ENCODE measurements around the gene UTP20.

Gene UTP20

DNA sequence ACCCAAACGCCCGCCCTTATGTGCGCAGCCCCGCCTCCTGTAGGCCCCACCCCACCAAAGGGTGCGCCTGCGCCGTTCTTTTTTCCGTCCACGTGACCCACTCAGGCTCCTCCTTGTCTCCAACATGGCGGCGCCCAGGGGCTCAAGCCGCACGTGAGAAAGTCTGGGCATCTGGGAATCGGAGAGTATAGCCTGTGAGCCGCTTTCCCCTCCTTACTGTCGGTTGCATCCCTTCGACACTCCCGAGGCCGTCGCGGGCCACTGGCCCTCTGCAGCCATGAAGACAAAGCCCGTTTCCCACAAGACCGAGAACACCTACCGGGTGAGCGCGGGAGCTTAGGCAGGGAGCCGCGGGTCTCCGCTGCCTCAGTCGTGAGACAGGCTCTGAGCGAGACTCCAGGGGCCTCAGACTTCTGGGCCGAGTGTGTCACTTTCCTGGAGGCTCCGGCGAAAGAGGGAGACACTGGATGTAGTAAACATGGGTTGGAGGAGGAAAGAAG is at the start of gene UTP20:
UTP20 (plus strand) TSS at position 100 of the 500 bp plus-strand sequence; CDS start at position 278, 178 bp downstream.
- peak; percentile 85 for DNase-seq

DNA sequence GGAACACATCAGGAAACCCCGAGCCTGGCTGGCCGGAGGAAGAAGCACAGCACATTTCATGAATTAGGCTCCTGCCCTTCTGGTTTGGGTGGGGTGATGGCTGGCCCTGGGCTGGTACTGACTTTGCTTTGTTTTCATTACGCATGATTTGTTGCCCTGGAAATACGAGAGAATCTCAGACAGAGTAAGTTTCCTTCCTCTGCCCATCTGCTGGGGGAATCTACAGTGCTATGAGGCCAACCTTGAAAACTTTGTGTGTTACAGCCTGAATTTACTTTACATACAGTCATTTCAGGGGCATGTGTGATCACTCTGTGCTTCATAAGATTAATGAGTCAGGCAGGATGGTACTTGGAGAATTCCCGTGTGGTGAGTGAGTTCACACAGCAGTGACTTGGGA is 49.4 kb upstream of the UTP20 start:
- no peak for DNase-seq

DNA sequence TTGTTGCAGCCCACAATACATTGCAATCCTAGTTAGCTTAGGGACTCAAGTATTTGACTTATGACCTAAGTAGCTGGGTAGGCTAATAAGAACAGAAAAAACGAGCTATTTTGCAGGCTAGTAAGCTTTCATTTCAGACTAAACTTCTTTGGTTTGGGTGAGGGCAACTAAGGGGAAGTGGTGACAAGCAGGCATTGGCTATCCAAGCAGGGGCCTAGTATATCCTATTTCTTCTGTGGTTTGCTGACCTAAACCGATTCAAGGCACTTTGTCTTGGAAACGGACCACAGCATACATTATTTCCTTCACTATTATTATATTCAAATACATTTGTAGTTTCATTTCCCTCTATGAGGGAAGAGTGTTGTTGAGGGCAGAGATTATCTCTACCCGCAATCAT is 48.3 kb upstream of the UTP20 start:
- no peak for DNase-seq

DNA sequence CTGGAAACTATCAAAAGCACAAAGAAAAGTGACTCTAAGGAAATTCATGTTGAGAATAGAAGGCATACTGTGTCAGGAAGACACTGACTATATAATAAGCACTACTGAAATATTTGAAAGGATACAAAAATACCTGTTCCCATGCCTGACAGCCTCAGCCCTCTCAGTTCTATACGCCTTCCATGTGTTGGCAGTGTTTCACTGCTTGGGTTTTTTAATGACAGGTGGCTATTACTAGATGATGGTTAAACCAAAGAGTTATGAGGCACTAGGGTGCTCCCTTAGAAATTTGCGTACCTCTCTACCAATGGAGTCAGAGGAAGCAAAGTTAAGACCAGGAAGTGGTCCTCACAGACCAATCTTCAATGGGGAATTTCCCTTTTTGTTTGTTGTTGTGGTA is 44.2 kb upstream of the UTP20 start:
- no peak for DNase-seq

DNA sequence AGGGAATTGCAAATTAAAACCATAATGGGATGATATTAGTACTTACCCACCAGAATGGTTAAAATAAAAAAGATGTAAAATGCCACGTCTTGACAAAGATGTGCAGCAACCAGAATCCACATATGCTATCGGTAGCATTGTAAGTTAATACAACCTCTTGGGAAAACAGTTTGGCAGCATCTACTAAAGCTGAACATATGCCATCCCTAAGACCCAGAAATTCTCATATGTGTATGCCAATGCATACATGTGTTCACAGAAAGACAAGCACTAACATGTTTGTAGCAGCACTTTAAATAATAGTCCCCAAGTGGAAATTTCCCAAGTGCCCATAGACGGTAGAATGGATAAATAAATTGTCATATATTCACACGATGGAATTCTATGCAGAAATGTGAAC is 41.6 kb upstream of the UTP20 start:
- no peak for DNase-seq

DNA sequence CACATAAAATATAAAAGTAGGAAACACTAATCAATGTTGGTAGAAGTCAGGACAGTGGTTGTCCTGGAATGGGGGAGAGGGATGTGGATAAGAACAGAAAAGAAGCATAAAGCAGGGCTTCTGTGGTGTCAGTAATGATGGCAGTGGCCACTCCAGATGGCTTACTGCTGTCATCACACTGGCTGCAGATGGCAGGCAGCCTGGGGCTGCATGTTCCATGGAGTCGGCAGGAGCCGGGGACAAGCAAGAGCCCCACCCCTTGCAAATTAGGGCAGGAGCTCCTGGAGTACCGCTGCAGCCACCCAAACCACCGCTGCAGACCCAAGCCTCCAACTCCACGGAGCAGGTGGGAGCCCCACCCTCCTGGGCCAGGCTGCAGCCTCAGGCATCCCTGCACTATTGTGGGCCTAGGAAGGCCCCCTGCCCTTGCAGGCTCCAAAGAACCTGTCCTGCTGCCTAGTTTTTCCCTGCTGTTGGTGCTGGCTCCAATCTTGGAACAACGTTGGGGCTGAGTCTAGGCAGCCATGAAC is 41.0 kb upstream of the UTP20 start:
- no peak for DNase-seq

DNA sequence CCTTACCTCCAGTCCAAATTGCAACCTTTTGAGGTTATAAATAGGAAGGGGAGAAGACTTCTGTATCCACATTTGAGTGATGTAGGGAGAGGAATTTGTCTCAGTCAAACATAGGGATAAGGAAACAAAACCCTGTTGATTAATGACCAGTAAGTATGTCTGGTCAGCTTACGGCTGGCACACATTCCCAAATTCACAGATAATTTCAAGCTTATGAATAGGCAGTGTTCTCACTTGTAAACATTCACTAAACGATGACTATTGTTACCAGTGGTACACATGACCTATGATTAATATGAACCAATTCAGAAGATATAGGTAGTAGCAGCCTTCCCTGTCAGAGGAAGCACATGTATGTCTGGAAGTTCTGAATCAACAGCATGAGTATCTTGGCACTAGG is 36.8 kb upstream of the UTP20 start:
- DNase-seq, result no peak

DNA sequence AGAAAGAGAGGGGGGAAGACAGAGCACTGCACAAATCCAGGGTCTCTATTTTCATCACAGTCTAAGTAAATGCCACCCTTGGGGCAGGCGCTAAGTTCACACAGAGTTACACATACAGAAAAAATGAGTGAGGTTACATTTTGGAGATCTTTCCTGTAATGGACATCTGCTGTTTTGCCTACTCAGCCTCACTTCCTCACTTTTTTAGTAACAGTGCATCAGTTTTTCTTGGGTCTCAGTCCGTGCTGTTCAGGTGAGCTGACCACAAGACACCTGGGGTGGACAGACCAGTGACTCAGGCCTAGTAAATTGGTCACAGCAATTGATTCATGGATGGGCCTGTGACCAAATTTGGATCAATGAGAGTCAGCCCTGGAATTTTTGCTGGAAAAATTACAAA is 36.3 kb upstream of the UTP20 start:
- no peak for DNase-seq

DNA sequence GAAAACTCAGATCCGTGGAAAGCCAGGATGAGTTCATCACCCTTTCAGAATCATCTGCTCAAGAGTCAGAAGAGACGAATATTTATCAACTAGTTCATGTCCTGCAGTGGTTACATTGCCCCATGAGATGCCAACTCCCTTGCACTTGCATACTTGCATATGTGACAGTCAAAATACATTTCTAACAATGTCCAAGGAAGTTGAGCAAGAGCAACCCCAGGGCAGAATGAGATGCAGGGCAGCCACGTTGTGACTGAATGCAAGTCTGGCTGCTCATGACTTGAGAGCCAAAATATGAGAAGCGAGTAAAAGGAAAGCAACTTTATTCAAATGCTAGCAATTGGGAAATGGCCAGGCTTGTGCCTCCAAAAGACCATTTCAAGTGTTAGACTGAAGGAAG is 23.6 kb upstream of the UTP20 start:
- DNase-seq, result no peak

DNA sequence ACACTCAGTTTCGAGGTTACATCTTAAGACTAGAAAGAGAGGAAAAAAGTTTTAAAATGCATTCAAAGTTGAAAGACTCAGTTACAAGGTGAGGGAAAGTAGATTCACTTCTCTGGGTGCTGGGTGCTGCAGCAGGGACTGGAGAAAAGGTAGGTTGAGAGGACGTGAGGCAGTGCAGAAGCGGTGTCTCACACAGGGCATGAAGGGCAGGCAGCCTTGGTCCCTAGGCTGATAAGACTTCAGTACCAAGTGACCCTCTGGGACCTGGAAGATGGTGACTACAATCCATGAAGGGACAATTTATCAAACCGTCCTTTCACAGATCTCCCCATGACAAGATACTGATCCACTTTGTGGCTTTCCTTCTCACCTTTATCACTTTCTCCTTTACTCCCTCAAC is 22.5 kb upstream of the UTP20 start:
- DNase-seq, result no peak

DNA sequence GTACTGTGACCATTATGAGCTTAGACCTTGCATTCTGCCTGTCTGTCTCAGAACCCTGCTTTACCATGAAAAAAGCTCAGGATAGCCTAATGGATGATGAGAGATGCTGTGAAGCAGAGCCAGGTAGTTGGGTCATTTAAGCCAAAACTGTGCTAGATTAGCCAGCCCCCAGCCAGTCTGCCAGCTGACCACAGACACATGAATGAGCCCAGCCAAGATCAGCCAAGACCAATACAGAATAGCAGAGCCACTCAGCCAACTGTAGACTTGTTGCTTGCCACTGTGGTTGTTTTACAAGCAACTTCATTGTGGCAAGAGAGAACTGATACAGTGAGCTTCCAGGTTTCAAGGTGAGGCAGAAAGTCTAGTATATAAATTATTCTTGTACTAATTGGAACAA is 12.8 kb upstream of the UTP20 start:
- no peak for DNase-seq

DNA sequence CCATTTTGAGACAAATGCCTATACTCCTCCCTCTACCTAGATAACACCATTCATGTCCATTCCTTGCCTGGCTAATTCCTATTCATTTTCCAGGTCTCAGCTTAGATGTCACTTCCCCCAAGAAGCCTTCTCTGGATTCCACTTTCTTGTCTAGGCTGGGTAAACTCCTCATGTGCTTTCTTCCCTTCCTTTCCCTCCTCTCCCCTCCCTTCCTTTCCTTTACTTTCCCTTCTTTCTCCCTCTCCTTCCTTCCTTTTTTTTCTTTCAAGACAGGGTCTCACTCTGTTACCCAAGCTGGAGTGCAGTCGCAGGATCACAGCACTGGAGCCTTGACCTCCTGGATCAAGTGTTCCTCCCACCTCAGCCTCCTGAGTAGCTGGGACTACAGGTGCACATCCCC is 3.5 kb upstream of the UTP20 start:
- DNase-seq, result no peak

DNA sequence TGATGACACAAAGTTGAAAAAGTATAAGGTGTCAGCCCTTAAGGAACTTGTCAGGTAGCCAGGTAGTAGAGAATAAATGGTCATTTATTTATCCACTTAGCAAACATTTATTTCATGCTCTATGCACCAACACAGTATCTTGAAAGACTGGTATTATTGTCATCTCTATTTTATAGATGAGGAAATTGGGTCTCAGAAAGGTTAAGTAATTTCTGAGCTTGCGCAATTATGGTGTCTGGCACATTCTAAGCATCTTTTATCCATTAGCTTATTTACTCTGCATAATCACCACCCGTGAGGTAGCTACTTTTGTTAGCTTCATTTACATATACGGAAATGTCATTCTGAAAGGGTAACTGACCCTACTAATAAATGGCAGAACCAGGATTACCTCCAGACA is 2.5 kb upstream of the UTP20 start:
- DNase-seq, result no peak

DNA sequence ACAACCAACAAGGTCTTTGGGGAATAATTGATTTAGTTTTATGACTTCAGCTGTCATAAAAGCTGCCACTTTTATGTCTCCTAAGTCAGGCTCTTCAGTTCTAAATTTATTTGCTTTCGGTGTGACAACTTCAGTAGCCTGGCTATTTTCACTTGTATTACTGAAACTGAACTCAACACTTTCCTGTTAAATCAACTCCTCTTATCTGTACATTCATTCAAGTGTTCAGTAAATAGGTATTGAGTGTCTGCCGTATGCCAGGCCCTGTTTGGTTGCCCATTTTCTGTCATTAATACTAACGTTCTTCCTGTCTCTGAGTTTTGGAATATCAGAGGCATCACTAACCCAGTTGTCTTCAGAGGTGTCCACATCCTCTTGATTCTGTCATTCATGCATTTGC is 7.5 kb downstream of the UTP20 start:
- no peak for DNase-seq

DNA sequence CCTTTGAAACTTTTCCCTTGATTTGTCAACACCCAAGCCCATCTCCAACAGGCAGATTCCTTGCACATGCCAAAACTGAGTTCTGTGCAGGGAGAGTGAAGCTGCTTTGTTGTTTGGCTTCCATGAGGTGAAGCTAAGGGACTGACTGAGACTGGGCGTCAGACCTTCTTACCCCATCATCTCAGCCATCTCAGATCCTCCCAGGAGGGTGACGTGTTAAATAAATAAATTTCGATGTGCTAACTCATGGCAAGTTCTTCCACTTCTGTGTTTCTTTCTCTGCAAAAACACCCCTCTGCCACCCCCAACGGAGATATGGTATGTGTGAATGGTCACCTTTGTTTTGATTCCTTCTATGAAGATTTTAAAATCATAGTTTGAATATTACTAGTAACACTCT is 17.8 kb downstream of the UTP20 start:
- DNase-seq, result no peak

DNA sequence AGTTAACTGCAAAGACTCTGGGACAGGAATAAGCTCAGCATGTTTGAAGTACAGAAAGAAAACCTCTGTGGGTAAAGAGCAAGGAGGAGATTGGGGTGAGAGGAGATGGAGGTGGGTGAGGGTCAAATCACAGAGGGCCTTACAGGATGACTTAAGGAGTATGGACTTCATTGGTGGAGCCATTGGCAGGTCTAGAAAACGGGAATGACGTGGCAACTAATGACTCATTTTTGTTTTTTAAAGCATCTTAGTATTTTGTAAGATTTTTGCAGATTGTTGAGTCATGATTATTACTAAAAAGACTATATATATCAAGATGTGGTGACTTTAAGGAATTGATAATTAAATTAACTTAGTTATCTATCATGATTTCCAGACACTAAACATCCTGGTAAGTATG is 18.5 kb downstream of the UTP20 start:
- DNase-seq, result no peak

DNA sequence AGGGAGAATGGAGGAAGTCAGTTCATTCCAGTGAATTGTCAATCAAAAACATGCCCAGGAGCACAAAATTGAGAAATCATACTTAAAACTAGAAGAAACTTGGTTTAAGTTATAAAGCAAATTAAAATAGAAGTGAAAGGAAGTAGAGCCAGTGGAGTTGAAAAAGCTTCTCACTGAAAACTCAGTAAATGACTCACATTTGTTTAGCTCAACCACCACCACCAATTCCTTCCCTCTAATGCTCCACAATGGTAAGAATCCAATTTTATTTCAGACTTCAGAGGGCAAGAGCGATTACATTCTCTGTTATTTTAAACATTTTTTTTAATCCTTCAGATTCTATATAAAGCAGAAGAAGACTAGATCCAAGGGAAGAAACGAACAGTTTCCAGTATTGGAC is 19.4 kb downstream of the UTP20 start:
- DNase-seq, result no peak

DNA sequence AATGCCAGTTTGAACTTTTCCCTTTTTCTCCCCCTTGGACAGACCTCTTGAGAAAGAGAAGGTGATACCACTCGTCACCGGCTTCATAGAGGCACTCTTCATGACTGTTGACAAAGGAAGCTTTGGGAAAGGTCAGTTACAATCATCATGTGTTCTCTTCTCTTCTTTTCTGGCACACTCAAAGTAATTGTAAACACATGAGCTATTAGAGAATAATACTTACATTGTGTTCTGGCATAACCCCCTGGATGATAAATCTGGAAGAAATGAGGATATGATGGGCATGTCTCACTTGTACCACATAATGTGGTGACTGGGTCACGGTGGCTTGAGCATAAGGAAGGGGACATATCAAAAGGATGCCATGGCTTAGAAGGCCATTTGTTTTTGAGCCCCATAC is 20.0 kb downstream of the UTP20 start:
- DNase-seq, result no peak

DNA sequence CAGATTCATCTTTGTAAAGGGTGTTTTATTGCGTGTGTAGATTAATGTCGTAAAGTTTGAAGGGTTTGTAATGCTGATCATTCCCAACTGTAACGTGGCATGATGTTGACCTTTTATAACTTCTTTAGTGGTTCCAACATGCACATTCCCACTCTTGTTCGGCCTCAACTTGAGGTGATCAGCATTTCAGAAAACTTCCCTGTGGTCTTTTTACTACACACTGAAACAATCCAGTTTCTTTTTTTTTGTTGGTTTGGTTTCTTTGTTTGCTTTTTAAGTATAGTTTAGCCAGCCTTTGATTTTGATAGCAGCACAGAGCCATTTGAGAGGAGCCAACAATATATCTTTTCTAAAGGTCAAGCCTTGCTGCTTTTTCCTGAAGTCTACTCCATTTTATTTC is 22.8 kb downstream of the UTP20 start:
- DNase-seq, result no peak

DNA sequence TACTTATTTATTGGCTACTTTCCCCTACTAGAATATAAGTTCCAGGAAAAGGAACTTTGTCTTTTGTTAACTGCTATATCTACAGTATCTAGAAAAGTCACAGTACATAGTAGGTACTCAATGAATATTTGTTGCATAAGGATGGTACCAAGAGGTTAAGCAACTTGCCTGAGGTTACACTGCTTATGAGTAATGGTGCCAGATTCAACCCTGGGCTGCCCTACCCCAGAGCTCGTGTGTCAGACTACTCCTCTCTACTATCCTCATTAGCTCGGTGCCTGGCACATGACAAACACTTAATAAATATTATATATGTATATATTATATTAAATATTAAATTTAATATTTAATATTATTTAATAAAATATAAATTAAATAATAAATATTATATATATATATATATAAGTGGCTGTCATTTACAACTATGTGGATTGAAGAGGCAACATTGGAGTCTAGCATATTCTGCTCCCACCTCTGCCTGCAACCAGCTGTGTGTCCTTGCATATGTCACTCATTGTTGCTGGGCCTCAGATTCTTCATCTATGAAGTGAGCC is 25.4 kb downstream of the UTP20 start:
- DNase-seq, result no peak

DNA sequence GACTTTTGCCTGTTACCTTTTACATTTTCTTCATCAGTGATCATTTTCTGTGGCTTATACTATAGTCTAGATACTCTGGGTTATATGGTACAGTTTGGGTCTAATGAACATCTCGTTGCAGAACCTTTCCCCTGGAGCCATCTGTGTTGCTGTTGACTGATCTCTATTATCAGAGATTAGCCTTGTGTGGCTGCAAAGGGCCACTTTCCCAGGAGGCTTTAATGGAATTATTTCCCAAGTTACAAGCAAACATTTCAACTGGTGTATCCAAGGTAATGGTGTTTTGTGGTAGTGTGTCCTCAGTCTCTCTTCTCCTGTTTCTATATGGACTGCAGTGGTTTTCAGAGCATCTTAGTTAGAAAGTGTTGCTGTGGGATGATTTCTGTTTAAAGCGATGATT is 25.9 kb downstream of the UTP20 start:
- no peak for DNase-seq

DNA sequence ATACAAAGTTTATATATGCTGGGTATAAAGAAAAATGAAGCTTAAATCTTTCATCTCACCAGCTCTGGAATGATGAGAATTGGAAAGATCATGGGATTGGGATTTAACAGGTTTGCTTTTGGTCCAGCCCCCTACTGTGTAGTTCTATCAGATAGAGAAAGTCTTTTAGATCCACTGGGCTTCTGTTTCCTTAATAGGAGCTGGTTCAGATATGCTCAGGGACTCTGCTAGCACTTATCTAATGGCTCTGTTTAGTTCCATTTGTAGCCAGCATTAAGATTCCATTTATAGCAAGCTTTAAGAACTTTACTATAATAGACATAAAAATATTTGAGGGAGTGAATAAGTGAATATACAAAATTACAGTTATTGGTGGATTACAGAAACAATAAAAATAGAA is 42.6 kb downstream of the UTP20 start:
- DNase-seq, result no peak

DNA sequence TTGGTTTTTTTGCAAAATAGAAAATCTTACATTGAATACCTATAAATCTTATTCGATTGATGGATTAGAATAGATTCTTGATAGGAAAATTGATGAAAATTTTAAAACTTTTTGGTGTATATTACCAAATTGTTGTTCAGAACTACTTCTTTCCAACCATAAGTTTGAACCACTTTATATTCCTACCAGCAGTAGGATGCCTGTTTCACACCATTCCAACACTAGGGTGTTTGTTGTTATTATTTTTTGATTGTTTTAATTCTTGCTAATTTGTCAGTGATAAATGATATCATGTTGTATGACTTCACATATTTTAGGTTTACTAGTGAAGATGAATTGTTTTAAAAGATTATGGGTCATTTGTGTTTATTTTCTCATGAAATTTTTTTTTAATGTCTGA is 43.4 kb downstream of the UTP20 start:
- no peak for DNase-seq

DNA sequence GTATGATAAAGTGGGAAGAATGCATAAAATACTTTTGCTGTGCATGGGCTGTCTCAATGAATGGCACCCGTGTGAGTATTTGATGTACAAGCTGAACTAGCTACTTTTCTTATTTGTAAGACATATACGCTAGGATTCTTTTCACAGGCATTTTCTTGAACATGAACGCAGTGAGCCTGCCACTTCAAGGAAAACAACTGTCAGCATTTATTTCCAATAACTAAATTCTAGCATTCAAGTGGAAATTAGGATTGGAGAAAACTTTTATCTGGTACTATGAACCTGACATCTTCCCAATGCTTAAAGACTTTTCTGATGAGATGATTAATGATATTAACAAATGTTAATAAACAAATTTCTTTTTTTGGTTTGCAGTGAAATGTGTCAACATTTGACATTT is 45.7 kb downstream of the UTP20 start:
- DNase-seq, result no peak

DNA sequence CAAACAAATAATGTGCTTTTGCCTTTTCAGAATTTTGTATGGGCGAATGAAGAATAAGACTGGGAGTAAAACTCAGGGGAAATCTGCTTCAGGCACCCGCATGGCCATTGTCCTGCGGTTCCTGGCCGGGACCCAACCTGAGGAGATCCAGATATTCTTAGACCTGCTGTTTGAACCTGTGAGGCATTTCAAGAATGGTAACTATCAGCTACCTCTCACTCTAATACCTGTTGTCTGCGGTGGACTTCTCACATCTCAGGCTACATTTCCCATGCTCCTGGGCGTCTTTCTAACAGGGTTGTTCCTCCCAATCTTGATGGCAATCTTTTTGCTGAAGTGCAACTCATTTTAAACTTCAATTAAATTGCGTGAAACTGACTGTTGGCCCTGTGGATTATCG is 47.1 kb downstream of the UTP20 start:
- DNase-seq, result no peak

DNA sequence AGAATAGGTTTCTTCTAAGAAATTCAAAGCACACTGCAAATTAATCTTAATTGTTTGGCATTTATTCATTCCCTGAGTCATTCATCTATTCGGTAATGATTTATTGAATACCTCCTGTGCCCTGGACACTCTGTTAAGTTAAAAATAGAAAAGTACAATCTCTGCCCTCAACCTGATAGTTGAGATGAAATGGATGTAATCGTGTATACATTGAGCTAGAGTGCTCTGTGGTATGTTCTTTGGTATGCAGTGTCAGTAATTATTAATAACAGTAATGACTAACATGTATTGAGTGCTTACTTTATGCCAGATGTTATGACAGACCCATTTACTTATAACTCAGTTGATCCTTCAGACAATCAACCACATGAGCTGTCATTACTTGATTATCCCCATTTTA is 47.6 kb downstream of the UTP20 start:
- DNase-seq, result no peak
